PC-9 (cell line): ENCODE measurements around the gene SEC31A.

Experiments
- EZH2 ChIP-seq: fragments of 200-600 bp; sonication (generic); IDR thresholded peaks from 2 replicates; pipeline ENCODE4 v1.8.0; 2017; ENCODE audit warnings: antibody characterized with exemption, low read depth
- TF ChIP-seq, protein P1 (sequence below): fragments of 200-600 bp; sonication (generic); conservative IDR thresholded peaks from 2 replicates; pipeline ENCODE4 v1.6.1; 2017; ENCODE audit warnings: mixed run types, antibody characterized with exemption, mild to moderate bottlenecking, moderate library complexity

DNA sequence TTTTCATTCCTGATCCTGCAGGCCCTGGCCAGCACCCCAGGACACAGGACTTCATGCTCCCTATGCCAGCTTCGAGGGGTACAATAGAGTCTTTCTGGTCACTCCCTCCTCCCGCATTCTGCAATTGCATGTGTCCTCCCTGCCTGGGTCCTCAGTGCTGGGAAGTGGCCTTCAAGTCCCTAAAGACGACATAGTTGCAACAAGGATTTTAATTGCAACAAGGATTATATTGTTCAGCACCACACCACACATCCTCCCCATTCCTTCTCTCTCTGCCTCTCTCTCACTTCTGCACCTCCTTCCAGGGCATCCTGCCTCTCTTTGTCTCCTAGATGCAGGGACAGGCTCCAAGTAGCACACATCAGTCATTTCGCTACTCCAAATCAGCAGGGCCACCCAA lies 117.9 kb downstream of the SEC31A start:
- TF ChIP-seq, protein P1, sequence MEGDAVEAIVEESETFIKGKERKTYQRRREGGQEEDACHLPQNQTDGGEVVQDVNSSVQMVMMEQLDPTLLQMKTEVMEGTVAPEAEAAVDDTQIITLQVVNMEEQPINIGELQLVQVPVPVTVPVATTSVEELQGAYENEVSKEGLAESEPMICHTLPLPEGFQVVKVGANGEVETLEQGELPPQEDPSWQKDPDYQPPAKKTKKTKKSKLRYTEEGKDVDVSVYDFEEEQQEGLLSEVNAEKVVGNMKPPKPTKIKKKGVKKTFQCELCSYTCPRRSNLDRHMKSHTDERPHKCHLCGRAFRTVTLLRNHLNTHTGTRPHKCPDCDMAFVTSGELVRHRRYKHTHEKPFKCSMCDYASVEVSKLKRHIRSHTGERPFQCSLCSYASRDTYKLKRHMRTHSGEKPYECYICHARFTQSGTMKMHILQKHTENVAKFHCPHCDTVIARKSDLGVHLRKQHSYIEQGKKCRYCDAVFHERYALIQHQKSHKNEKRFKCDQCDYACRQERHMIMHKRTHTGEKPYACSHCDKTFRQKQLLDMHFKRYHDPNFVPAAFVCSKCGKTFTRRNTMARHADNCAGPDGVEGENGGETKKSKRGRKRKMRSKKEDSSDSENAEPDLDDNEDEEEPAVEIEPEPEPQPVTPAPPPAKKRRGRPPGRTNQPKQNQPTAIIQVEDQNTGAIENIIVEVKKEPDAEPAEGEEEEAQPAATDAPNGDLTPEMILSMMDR = no peak
- no peak for TF ChIP-seq EZH2
